ENCODE measurements around the gene ACTR6. TPM values are rescaled to one million over a fixed set of nuclear protein-coding genes. Genes with fewer than 3 reads are reported as not detected.

ACTR6 gene
- total RNA-seq, 1 experiment from 2014 or later: 34.9 TPM

DNA sequence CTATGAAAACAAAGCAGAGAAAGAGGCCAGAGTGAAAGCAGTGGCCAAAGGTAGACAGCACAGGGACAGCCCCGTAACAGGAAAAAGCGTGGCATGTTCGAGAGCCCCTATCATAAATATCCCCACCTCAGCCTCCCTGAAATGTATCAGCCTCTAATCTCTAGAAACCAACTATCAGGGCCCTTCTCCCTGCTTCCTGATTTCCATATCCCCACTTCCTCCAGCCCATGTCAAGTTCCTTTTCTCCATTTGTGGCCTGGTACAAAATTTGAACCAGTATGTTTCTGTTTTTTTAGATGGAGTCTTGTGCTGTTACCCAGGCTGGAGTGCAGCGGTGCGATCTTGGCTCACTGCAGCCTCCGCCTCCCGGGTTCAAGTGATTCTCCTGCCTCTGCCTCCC, 49.3 kb downstream of the ACTR6 start:
- Histone ChIP-seq H4K8ac (replicated peaks; ENCODE audit: insufficient read length, low read depth, low read length) (no peak overlapping the region), H3K27ac (ENCODE audit: insufficient read length, low read depth, low read length) (no peak overlapping the region), H3K4me1 (ENCODE audit: insufficient read depth, low read length) (no peaks in the 10 kb centered on the region), H4K20me1 (ENCODE audit: control insufficient read depth, insufficient read depth, insufficient read length) (no peaks in the 10 kb centered on the region), H3K56ac (ENCODE audit: insufficient read length, low read depth, low read length) (no peak overlapping the region), H3K18ac (ENCODE audit: insufficient read length, low read depth, low read length) (no peak overlapping the region), H2AFZ (ENCODE audit: low read length) (no peak overlapping the region), H3K9ac (ENCODE audit: extremely low read depth, insufficient read length, low read length) (no peak overlapping the region), H3K4ac (ENCODE audit: low read depth, low read length) (no peak overlapping the region), H3T11ph (ENCODE audit: low read length) (no peak overlapping the region), H3K79me2 (ENCODE audit: insufficient read depth, low read length) (no peaks in the 10 kb centered on the region), H3K4me2 (ENCODE audit: insufficient read depth, insufficient read length, low read length) (no peak overlapping the region), H3K23me2 (ENCODE audit: insufficient read length, low read depth, low read length, poor library complexity, severe bottlenecking) (no peaks in the 10 kb centered on the region), H2BK120ac (ENCODE audit: low read depth, low read length, poor library complexity, severe bottlenecking) (no peak overlapping the region), H3K9me3 (ENCODE audit: control insufficient read depth, low read depth, low read length) (no peaks in the 10 kb centered on the region), H4K91ac (ENCODE audit: insufficient read length, low read depth, low read length) (no peak overlapping the region), H2BK5ac (ENCODE audit: insufficient read length, low read length) (no peak overlapping the region), H3K14ac (ENCODE audit: insufficient read depth, low read length) (no peak overlapping the region), H3K27me3 (ENCODE audit: insufficient read depth, low read length) (no peaks in the 10 kb centered on the region), H2BK15ac (ENCODE audit: low read depth, low read length) (no peak overlapping the region), H4K5ac (ENCODE audit: insufficient read length, low read depth, low read length) (no peak overlapping the region), H3K23ac (ENCODE audit: insufficient read length, low read depth, low read length) (no peak overlapping the region), H2BK12ac (ENCODE audit: insufficient read length, low read depth, low read length) (no peak overlapping the region), H3K79me1 (ENCODE audit: insufficient read depth, low read depth, low read length, poor library complexity, severe bottlenecking) (no peaks in the 10 kb centered on the region), H2AK5ac (ENCODE audit: insufficient read length, low read length) (no peak overlapping the region), H2BK20ac (ENCODE audit: low read depth, low read length, poor library complexity, severe bottlenecking) (no peak overlapping the region)
- Mint-ChIP-seq H3K9me3 (no peaks in the 10 kb centered on the region), H3K27me3 (ENCODE audit: low read depth) (no peaks in the 10 kb centered on the region), H3K4me1 (no peaks in the 10 kb centered on the region), H3K36me3 (ENCODE audit: insufficient read depth in 1 of 3, low read depth in 3 of 3) (no peaks in the 10 kb centered on the region), H3K27ac (no peak overlapping the region), H3K4me3 (no peak overlapping the region)
- no peak for DNase-seq
- no CpG with 5 or more reads among the region's 7 CpGs for WGBS (ENCODE audit: extremely low coverage, insufficient read length, low lambda C conversion rate)
- TF ChIP-seq, protein P1, sequence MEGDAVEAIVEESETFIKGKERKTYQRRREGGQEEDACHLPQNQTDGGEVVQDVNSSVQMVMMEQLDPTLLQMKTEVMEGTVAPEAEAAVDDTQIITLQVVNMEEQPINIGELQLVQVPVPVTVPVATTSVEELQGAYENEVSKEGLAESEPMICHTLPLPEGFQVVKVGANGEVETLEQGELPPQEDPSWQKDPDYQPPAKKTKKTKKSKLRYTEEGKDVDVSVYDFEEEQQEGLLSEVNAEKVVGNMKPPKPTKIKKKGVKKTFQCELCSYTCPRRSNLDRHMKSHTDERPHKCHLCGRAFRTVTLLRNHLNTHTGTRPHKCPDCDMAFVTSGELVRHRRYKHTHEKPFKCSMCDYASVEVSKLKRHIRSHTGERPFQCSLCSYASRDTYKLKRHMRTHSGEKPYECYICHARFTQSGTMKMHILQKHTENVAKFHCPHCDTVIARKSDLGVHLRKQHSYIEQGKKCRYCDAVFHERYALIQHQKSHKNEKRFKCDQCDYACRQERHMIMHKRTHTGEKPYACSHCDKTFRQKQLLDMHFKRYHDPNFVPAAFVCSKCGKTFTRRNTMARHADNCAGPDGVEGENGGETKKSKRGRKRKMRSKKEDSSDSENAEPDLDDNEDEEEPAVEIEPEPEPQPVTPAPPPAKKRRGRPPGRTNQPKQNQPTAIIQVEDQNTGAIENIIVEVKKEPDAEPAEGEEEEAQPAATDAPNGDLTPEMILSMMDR (conservative IDR thresholded peaks at IDR 0.05): no peak
